ENCODE data around the gene MYO3B.
A peak's percentile ranks its signal among the peaks of the same experiment; 100 is the strongest.

DNA sequence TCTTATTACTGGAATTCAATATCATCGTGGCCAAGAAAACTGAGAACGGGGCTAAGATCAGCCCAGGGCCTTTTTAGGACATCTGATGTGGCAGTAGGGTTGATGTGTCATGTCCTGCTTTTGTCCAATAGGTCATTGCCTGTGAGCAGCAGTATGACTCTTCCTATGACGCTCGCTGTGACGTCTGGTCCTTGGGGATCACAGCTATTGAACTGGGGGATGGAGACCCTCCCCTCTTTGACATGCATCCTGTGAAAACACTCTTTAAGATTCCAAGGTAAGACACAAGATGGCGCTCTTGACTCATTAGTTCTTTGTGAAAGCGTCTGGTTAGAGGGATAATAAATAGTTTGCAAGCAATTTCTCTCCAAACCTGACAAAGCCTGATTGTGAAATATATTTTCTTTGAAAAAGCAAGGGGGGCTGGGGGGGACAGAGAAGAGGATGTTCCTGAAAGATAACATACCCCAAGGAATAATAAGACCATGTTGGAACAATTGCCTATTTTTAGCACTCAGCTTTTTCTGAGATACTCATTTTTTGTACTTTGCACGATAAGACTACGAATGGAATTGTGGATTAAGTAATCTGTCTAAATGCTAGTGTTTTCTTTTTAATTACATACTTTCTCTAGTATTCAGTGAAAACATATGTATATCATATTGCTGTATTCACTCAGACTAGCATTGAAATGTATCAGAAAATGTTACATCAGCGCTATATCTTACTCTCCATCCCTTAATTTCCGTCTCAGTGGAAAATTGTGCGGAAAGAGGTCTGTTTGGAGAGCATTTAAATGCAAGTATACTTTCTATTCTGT lies 58.1 kb downstream of the MYO3B start:
- TF ChIP-seq, protein P1, sequence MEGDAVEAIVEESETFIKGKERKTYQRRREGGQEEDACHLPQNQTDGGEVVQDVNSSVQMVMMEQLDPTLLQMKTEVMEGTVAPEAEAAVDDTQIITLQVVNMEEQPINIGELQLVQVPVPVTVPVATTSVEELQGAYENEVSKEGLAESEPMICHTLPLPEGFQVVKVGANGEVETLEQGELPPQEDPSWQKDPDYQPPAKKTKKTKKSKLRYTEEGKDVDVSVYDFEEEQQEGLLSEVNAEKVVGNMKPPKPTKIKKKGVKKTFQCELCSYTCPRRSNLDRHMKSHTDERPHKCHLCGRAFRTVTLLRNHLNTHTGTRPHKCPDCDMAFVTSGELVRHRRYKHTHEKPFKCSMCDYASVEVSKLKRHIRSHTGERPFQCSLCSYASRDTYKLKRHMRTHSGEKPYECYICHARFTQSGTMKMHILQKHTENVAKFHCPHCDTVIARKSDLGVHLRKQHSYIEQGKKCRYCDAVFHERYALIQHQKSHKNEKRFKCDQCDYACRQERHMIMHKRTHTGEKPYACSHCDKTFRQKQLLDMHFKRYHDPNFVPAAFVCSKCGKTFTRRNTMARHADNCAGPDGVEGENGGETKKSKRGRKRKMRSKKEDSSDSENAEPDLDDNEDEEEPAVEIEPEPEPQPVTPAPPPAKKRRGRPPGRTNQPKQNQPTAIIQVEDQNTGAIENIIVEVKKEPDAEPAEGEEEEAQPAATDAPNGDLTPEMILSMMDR (IDR thresholded peaks at IDR 0.05; ENCODE audit: control extremely low read depth in 1 of 3, insufficient read depth in 1 of 3, low read depth in 1 of 3, low read length in 3 of 3) = peak in 2 of 3 experiments; percentile 69 to 72; a peak in 3 of 4 replicates
- no peak for TF ChIP-seq FOSL1 (IDR thresholded peaks at IDR 0.05; ENCODE audit: insufficient read depth, low read depth, low read length)
- TF ChIP-seq POLR2AphosphoS5 (IDR thresholded peaks at IDR 0.05; ENCODE audit: low read depth, low read length) = no peak
